Retinal pigment epithelial cell (primary cell): ENCODE results near the gene MPND.

Experiments
- DNase-seq: peaks from one replicate; pipeline ENCODE4 v3.0.0-alpha.2; 2010; ENCODE audit warnings: low read depth
- H3K4me3 ChIP-seq: 2 replicates; pipeline ENCODE4 v1.5.1; 2011; ENCODE audit warnings: mild to moderate bottlenecking, low read length, control low read depth, moderate library complexity
- TF ChIP-seq, protein P1 (sequence below): conservative IDR thresholded peaks from 2 replicates; pipeline ENCODE4 v1.5.1; 2011; ENCODE audit warnings: low read depth, low read length, control low read depth, inconsistent platforms

Gene MPND

DNA sequence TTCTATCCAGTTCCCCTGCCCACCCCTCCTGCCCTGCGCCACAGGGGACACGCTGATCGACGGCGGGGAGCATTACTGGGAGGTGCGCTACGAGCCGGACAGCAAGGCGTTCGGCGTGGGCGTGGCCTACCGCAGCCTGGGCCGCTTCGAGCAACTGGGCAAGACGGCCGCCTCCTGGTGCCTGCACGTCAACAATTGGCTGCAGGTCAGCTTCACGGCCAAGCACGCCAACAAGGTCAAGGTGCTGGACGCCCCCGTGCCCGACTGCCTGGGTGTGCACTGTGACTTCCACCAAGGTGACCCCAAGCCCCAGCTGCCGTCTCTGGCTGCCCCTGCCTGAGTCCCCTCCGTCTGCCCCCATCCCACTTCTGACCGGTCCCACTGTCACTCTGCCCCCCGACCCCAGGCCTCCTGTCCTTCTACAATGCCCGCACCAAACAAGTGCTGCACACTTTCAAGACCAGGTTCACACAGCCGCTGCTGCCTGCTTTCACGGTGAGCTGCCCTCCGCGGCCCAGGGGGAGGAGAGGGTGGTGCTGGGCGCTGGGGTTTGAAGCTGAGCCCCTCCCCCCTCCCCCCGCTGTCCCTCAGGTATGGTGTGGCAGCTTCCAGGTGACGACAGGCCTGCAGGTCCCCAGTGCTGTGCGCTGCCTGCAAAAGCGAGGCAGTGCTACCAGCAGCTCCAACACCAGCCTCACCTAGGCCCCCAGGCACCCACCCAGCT, 20.3 kb upstream of the MPND start:
- no peak overlapping the region for H3K4me3 ChIP-seq
- TF ChIP-seq, protein P1, sequence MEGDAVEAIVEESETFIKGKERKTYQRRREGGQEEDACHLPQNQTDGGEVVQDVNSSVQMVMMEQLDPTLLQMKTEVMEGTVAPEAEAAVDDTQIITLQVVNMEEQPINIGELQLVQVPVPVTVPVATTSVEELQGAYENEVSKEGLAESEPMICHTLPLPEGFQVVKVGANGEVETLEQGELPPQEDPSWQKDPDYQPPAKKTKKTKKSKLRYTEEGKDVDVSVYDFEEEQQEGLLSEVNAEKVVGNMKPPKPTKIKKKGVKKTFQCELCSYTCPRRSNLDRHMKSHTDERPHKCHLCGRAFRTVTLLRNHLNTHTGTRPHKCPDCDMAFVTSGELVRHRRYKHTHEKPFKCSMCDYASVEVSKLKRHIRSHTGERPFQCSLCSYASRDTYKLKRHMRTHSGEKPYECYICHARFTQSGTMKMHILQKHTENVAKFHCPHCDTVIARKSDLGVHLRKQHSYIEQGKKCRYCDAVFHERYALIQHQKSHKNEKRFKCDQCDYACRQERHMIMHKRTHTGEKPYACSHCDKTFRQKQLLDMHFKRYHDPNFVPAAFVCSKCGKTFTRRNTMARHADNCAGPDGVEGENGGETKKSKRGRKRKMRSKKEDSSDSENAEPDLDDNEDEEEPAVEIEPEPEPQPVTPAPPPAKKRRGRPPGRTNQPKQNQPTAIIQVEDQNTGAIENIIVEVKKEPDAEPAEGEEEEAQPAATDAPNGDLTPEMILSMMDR, result no peak
- DNase-seq, result no peak

DNA sequence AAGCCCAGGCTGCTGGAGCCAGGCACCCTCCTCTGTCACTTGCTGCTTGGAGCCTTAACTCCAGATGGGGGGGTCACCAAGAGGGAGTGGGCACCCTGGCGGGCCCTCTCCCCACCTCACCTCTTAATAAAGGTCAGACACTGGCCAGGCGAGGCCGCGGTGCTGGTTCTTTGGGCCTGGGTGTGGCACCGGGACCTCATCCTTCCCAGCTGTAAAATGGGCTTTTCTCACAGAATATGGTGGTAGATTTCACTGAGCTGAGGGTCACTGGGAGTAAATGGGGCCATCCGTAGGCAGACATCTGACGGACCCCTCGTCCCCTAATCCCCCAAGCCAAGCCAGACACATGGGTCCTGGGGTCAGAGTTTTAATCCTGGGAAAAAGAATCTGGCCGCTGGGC, 19.7 kb upstream of the MPND start:
- TF ChIP-seq, protein P1, result no peak

DNA sequence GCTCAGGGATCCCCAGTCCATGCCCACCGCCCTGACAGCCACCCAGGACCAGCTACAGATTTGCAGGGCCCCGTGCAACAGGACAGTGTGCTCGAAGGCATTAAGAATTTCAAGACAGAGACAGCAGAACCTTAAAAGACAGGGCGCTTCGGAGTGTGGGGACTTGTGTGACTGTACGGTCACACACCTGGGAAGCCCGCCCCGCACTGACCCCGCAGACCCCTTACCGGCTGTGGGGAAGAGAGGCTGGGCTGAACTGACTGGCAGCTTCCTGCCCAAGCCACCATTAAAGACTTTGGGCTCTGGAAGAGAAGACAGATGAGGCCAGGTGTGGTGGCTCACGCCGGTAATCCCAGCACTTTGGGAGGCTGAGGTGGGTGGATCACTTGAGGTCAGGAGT, 19.1 kb upstream of the MPND start:
- no peak overlapping the region for H3K4me3 ChIP-seq
- TF ChIP-seq, protein P1, result no peak
- DNase-seq, result no peak

More for the DNA sequence above, 19.7 kb upstream of the MPND start:
- no peak for DNase-seq
- no peak overlapping the region for H3K4me3 ChIP-seq

DNA sequence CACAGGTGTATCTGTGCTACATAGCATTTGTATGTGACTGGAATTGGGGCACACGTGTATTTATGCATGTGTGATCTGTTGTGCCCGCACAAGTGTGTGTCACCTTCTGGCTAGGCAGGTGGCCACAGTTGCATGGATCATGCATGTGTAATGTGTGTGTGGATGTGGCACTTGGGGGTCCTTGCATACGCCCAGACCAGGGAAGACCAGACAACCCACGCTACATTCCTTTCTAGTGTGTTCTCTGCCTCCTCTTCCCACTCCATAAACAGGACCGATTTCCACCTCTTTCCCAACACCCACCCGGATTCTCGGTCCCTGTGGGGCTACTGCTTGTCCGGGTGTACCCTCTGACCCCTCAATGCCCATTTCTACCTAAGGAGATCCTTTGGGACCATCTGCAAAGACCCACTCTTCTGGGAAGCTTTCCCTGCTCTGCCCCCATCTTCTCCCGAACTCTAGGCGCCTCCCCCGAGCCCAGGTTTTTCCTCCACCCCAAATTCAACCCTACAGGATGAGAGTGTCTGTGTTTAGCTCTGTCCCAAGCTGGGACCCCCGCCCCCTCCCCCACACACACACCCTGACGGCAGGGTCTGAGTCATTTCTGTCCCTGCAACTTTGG, 17.0 kb upstream of the MPND start:
- TF ChIP-seq, protein P1, result no peak
- DNase-seq, result no peak
- no peak overlapping the region for H3K4me3 ChIP-seq

DNA sequence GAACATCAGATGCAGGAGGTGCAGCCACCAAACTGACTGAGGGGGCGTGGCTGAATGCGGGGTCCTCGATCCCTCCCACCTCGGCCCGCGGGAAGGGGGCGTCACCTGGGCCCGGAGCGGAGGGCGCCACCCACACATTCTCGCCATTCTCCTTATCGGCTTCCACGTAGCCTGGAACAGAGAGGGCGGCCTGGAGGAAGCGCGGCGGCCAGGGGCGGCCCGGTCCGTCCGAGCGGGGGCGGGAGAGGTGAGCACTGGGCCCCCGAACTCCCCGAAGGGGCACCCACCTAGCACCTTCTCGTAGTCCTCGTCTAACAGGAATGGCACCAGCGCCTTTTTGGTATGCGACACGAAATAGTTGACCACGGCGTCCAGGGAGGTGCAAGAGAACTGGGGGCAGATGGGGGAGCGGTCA, 16.5 kb upstream of the MPND start:
- no peak for DNase-seq
- TF ChIP-seq, protein P1, result no peak
- peak overlapping the region; percentile 8 for H3K4me3 ChIP-seq

DNA sequence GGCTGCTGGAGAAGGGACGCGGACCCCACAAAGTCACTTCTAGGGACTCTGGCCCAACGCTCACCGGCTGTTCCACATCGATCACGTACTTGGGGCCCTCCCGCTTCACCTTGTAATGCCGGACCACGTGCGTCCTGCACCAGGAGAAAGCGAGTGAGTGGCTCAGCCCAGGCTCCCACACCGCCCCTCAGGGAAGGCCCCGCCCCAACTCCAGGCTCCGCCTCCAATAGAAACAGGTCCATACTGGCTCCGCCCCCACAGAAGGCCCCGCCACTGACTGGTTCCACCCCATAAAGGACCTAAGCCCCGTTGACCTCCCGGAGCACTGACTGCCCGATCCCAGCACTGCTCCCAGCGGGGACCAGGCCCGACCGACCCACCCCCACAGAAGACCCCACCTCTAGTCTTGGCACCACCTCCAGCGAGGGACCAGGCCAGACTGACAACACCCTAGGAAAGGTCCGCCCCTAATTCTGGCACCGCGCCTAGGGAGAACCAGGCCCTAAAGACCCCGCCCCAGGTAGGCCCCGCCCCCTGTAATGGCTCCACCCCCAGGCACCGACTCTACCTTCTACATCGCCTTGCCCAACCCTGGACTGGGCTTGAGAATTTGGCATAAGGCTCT, 16.0 kb upstream of the MPND start:
- H3K4me3 ChIP-seq, result peak overlapping the region; percentile 8
- DNase-seq, result peak; percentile 25
- TF ChIP-seq, protein P1, result no peak

DNA sequence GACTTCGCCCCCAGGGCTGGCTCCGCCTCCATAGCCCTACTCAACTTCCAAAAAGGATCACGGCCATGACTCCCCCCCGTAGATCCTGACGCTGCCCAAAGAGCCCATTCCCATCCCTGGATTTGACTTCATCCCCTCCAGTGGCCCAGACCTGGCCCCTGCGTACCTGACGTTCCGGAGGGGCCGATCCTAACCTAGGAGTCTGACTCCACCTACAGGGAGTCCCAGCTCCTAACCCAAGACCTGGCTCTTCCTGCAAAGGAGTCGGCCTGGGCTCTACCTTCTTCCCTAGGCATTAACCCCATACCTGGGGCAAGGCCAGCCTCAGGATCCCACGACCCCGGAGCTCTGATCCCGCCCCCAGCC, 15.5 kb upstream of the MPND start:
- TF ChIP-seq, protein P1, result no peak
- DNase-seq, result no peak
- peak overlapping the region; percentile 14 for H3K4me3 ChIP-seq
